ENCODE data around the gene ALAS2.
"Not testable (repeated sequence)": the region's sequence is repeated elsewhere in the genome, so short reads cannot be mapped to it uniquely, and the experiment has no call there.

ALAS2 gene

DNA sequence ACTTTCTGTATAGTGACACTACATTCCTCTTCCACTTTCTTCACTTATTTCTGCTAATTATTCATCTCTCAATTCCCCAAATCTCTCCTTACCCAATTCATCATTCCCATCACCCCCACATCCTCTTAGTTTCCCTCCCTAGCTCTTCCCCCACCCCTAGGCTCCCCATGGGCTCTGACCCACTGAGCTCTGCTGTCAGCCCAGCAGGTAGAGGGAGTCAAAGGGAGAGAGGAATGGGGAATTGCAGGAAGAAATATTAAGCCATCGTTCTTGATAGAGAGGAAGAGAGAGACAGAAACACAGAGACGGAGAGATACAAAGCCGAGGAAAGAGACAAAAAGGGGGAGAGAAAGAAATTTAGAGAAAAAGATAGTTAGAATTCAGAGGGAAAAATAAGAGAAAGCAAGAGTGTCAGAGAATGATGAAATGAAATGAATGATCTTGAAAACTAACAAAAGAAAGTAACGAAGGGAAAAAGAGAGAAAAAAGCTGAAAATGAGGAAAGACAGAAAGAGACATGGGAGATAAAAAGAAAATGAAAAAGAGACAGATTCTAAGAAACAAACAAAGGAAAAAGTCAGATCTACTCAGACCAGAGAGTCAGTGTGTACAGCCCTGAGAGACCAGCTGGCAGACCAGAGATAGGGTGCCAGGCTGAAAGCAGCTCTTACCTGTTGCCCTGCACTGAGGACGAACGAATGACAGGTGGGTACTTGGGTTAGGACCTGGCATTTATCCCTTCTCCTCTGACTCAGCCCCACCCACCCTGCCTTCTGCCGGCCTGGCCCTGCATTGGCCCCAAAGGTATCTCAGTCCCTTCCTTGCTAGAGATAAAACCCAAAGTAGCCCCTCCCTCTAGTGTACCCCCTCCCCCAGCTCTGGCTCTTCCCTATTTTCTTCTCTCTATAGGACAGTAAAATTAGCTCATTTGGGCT, at the start of gene ALAS2:
ALAS2 (minus strand) TSS at position 707 of the 935 bp plus-strand sequence. CDS start 4,977 bp downstream, outside the sequence.
- no peaks in the 10 kb centered on the region for H3K4me1 ChIP-seq (ENCODE audit: control insufficient read depth, insufficient read depth, low read length)

DNA sequence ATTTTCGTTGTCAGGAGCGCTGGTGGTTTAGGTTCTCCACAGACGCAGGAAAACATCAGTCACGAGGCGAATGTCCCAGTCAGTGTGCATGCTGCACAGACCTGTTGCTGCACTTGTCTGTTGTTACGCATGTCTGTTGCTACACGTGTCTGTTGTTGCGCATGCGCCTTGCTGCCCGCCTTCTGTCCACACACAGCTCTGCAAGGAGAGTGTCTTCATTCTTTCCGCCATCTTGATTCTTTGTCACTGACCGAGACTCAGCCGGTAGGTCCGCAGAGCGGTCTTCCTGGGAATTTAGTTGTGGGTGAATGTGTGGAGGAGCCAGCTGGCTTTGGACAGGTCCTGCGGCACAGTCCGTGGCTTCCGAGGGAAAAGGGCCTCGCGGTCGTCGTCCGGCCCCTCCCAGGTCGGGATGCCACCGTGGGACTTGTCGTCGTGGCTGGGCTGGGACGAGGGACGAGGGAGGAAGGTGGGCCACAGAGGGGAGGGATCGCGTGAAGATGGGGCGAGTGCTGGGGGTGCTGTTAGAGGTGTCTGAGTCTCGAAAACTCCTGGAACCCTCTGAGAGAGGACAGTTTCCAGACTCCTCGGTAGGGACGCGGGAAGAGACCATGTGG, 44.2 kb upstream of the ALAS2 start, which contains the start of gene PAGE2B:
PAGE2B (plus strand) TSS at position 180 of the 617 bp plus-strand sequence. CDS start 1,012 bp downstream, outside the sequence.
- Histone ChIP-seq H3K36me3 (ENCODE audit: control insufficient read depth in 2 of 2, insufficient read depth in 2 of 2, low read length in 2 of 2) (no peaks in the 10 kb centered on the region), H3K4me3 (ENCODE audit: low read length in 2 of 2) (no peak within 1 kb of the TSS), H3K4me1 (ENCODE audit: control insufficient read depth, insufficient read depth, low read length) (no peaks in the 10 kb centered on the region), H3K9ac (ENCODE audit: low read length in 2 of 2) (no peak within 1 kb of the TSS), H3K27me3 (ENCODE audit: control insufficient read depth in 1 of 2, insufficient read depth in 2 of 2, low read length in 2 of 2) (peaks cover 0 to 12% of the 10 kb centered on the region in 2 donors), H3K9me3 (ENCODE audit: control insufficient read depth in 2 of 2, low read length in 2 of 2) (no peaks in the 10 kb centered on the region), H3K27ac (ENCODE audit: low read length) (no peak within 1 kb of the TSS)

More for the DNA sequence above, at the start of gene ALAS2:
- H3K4me3 ChIP-seq (ENCODE audit: low read length in 2 of 2) = no peak within 1 kb of the TSS
- no peak within 1 kb of the TSS for H3K9ac ChIP-seq (ENCODE audit: low read length in 2 of 2)
- H3K27ac ChIP-seq (ENCODE audit: low read length) = no peak within 1 kb of the TSS
- peaks cover 0 to 15% of the 10 kb centered on the region in 2 donors for H3K27me3 ChIP-seq (ENCODE audit: control insufficient read depth in 1 of 2, insufficient read depth in 2 of 2, low read length in 2 of 2)
- no peaks in the 10 kb centered on the region for H3K9me3 ChIP-seq (ENCODE audit: control insufficient read depth in 2 of 2, low read length in 2 of 2)
- no peaks in the 10 kb centered on the region for H3K36me3 ChIP-seq (ENCODE audit: control insufficient read depth in 2 of 2, insufficient read depth in 2 of 2, low read length in 2 of 2)

DNA sequence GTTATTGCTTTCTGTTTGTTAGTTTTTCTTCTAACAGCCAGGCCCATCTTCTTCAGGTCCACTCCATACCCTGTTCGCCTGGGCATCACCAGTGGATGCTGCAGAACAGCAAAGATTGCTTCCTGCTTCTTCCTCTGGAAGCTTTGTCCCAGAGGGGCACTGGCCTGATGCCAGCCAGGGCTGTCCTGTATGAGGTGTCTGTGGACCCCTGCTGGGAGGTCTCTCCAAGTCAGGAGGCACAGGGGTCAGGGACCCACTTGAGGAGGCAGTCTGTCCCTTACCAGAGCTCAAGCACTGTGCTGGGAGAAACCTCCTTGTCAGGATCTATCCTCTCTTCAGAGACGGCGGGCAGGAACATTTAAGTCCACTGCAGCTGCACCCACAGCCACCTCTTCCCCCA, 41.5 kb upstream of the ALAS2 start:
- Histone ChIP-seq H3K27ac (ENCODE audit: low read length) (no peak overlapping the region), H3K9me3 (ENCODE audit: control insufficient read depth in 2 of 2, low read length in 2 of 2) (no peaks in the 10 kb centered on the region), H3K4me1 (ENCODE audit: control insufficient read depth, insufficient read depth, low read length) (no peaks in the 10 kb centered on the region), H3K4me3 (ENCODE audit: low read length in 2 of 2) (no peak overlapping the region), H3K27me3 (ENCODE audit: control insufficient read depth in 1 of 2, insufficient read depth in 2 of 2, low read length in 2 of 2) (peaks cover 0 to 12% of the 10 kb centered on the region in 2 donors), H3K9ac (ENCODE audit: low read length in 2 of 2) (no peak overlapping the region), H3K36me3 (ENCODE audit: control insufficient read depth in 2 of 2, insufficient read depth in 2 of 2, low read length in 2 of 2) (no peaks in the 10 kb centered on the region)

GRCh38 chrX:55067180-55067579, 36.4 kb upstream of the ALAS2 start:
- not testable (repeated sequence) for H3K27me3 ChIP-seq (ENCODE audit: control insufficient read depth in 1 of 2, insufficient read depth in 2 of 2, low read length in 2 of 2); H3K27ac ChIP-seq (ENCODE audit: low read length); H3K36me3 ChIP-seq (ENCODE audit: control insufficient read depth in 2 of 2, insufficient read depth in 2 of 2, low read length in 2 of 2); H3K4me3 ChIP-seq (ENCODE audit: low read length in 2 of 2); H3K9ac ChIP-seq (ENCODE audit: low read length in 2 of 2); H3K4me1 ChIP-seq (ENCODE audit: control insufficient read depth, insufficient read depth, low read length); H3K9me3 ChIP-seq (ENCODE audit: control insufficient read depth in 2 of 2, low read length in 2 of 2)

GRCh38 chrX:55057675-55058249, 27.0 kb upstream of the ALAS2 start:
- Histone ChIP-seq H3K4me1 (ENCODE audit: control insufficient read depth, insufficient read depth, low read length) (no peaks in the 10 kb centered on the region), H3K36me3 (ENCODE audit: control insufficient read depth in 2 of 2, insufficient read depth in 2 of 2, low read length in 2 of 2) (no peaks in the 10 kb centered on the region), H3K27ac (ENCODE audit: low read length) (no peak overlapping the region), H3K9me3 (ENCODE audit: control insufficient read depth in 2 of 2, low read length in 2 of 2) (no peaks in the 10 kb centered on the region), H3K9ac (ENCODE audit: low read length in 2 of 2) (no peak overlapping the region), H3K27me3 (ENCODE audit: control insufficient read depth in 1 of 2, insufficient read depth in 2 of 2, low read length in 2 of 2) (peaks cover 0 to 3% of the 10 kb centered on the region in 2 donors), H3K4me3 (ENCODE audit: low read length in 2 of 2) (peak overlapping the region; percentile 4 to 49)

DNA sequence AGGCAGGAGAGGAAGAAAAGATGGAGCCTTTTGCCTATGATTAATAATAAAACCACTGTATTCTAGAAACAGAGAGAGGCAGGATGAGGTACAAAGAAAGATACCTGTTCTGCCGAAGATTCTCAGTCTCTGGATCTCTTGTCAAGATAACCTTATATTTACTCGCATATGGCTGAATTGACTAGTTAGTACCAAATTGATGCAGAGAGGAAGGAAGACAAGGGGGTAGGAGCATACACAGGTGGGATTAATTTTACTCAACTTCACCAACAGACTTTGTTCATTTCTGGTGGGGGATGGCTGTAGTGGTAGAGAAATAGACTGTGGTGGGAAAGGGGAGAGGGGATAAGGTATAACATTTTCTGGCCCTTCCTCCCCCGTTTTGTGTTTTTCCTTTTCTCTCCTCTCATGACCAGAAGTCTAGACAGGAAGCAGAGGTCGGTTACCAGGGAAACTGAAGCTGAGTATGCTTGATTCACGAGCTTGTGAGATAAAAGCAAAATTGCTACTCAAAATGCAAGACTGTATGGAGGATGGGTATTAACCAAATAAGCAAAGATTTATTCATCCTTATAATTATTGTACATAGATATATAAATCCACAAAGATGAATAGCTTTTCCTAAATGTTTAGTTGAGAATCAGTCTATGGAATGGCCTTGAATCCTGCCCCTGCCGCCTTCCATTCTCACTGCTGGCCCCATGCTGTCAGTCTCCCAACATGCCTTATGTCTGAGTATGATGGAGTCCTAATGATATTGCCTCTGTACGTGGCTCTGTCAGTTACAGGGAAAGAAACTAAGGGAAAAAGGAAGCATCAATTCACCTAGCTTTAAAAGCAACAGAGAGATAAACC, 26.3 kb upstream of the ALAS2 start:
- no peaks in the 10 kb centered on the region for H3K4me1 ChIP-seq (ENCODE audit: control insufficient read depth, insufficient read depth, low read length)
- peaks cover 0 to 3% of the 10 kb centered on the region in 2 donors for H3K27me3 ChIP-seq (ENCODE audit: control insufficient read depth in 1 of 2, insufficient read depth in 2 of 2, low read length in 2 of 2)
- H3K4me3 ChIP-seq (ENCODE audit: low read length in 2 of 2) = peak overlapping the region; percentile 4 to 49
- H3K9me3 ChIP-seq (ENCODE audit: control insufficient read depth in 2 of 2, low read length in 2 of 2) = no peaks in the 10 kb centered on the region
- no peak overlapping the region for H3K27ac ChIP-seq (ENCODE audit: low read length)
- H3K9ac ChIP-seq (ENCODE audit: low read length in 2 of 2) = no peak overlapping the region
- H3K36me3 ChIP-seq (ENCODE audit: control insufficient read depth in 2 of 2, insufficient read depth in 2 of 2, low read length in 2 of 2) = no peaks in the 10 kb centered on the region

DNA sequence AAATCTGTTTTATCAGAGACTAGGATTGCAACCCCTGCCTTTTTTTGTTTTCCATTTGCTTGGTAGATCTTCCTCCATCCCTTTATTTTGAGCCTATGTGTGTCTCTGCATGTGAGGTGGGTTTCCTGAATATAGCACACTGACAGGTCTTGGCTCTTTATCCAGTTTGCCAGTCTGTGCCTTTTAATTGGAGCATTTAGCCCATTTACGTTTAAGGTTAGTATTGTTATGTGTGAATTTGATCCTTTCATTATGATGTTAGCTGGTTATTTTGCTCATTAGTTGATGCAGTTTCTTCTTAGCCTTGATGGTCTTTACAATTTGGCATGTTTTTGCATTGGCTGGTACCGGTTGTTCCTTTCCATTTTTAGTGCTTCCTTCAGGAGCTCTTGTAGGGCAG, 19.8 kb upstream of the ALAS2 start:
- H3K9ac ChIP-seq (ENCODE audit: low read length in 2 of 2); H3K4me1 ChIP-seq (ENCODE audit: control insufficient read depth, insufficient read depth, low read length); H3K27ac ChIP-seq (ENCODE audit: low read length); H3K4me3 ChIP-seq (ENCODE audit: low read length in 2 of 2); H3K9me3 ChIP-seq (ENCODE audit: control insufficient read depth in 2 of 2, low read length in 2 of 2); H3K36me3 ChIP-seq (ENCODE audit: control insufficient read depth in 2 of 2, insufficient read depth in 2 of 2, low read length in 2 of 2); H3K27me3 ChIP-seq (ENCODE audit: control insufficient read depth in 1 of 2, insufficient read depth in 2 of 2, low read length in 2 of 2): not testable (repeated sequence)

DNA sequence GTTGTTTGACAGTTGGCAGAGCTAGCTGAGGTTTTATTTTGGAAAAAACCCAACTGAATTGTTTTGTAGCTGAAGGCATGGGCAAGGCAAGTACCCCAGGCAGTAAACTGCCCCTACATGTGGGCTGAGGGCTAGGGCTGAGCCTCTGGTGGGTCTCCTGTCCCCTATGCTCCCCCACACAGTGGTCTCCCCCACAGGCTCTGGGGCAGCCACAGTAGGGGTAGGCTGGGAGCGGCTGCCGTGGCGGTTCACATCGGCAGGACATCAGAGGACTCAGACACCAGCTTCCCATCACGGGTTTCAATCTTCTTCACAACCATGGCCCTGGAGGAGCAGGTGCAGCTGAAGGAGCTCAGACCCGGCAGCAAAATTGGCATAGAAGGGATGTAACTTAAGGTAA, 10.7 kb upstream of the ALAS2 start:
- no peaks in the 10 kb centered on the region for H3K36me3 ChIP-seq (ENCODE audit: control insufficient read depth in 2 of 2, insufficient read depth in 2 of 2, low read length in 2 of 2)
- no peaks in the 10 kb centered on the region for H3K4me1 ChIP-seq (ENCODE audit: control insufficient read depth, insufficient read depth, low read length)
- no peaks in the 10 kb centered on the region for H3K27me3 ChIP-seq (ENCODE audit: control insufficient read depth in 1 of 2, insufficient read depth in 2 of 2, low read length in 2 of 2)
- H3K9ac ChIP-seq (ENCODE audit: low read length in 2 of 2) = no peak overlapping the region
- H3K4me3 ChIP-seq (ENCODE audit: low read length in 2 of 2) = no peak overlapping the region
- H3K27ac ChIP-seq (ENCODE audit: low read length) = no peak overlapping the region
- H3K9me3 ChIP-seq (ENCODE audit: control insufficient read depth in 2 of 2, low read length in 2 of 2) = no peaks in the 10 kb centered on the region

DNA sequence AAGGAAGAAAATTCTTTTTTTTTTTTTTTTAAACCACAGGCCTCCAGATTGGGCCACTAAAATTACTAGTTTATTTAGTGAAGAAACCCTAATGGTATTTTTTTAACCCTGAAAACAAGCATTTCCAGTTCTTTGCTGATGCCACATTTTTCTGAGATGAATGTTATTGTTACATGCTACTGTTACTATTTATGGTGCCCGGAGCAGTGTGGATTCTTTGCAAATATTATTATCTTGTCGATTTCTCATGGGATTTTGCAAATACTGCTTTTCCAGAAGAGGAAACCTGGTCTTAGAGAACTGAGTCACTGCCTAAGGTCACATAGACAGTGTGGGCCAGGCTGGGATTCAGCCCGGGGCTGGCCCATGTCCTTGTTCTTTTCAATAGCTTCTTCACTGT, 8.7 kb upstream of the ALAS2 start:
- H3K27ac ChIP-seq (ENCODE audit: low read length) = no peak overlapping the region
- no peaks in the 10 kb centered on the region for H3K36me3 ChIP-seq (ENCODE audit: control insufficient read depth in 2 of 2, insufficient read depth in 2 of 2, low read length in 2 of 2)
- H3K27me3 ChIP-seq (ENCODE audit: control insufficient read depth in 1 of 2, insufficient read depth in 2 of 2, low read length in 2 of 2) = no peaks in the 10 kb centered on the region
- no peaks in the 10 kb centered on the region for H3K9me3 ChIP-seq (ENCODE audit: control insufficient read depth in 2 of 2, low read length in 2 of 2)
- H3K9ac ChIP-seq (ENCODE audit: low read length in 2 of 2) = no peak overlapping the region
- H3K4me3 ChIP-seq (ENCODE audit: low read length in 2 of 2) = no peak overlapping the region
- H3K4me1 ChIP-seq (ENCODE audit: control insufficient read depth, insufficient read depth, low read length) = no peaks in the 10 kb centered on the region

DNA sequence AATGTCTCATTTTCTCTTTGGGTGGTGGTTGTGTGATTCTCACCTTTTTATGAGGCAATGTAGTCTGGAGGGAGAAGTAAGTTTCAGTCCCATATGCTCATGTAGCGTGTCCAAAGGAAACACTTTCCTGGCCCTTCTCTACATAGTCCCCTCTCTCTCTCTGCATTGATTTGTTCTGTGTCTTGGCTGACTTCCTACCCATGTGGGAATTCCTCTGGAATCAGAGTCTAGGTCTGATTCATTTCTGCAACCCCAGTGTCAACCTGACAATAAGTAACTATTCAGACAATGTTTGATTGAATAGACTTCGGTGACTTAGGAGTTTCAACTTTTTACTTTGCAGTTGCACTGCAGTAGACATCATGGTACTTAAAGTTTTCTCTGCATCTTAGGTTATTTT, 2.7 kb upstream of the ALAS2 start:
- Histone ChIP-seq H3K9ac (ENCODE audit: low read length in 2 of 2) (no peak overlapping the region), H3K4me3 (ENCODE audit: low read length in 2 of 2) (no peak overlapping the region), H3K27ac (ENCODE audit: low read length) (no peak overlapping the region), H3K4me1 (ENCODE audit: control insufficient read depth, insufficient read depth, low read length) (no peaks in the 10 kb centered on the region), H3K36me3 (ENCODE audit: control insufficient read depth in 2 of 2, insufficient read depth in 2 of 2, low read length in 2 of 2) (no peaks in the 10 kb centered on the region), H3K27me3 (ENCODE audit: control insufficient read depth in 1 of 2, insufficient read depth in 2 of 2, low read length in 2 of 2) (peaks cover 0 to 5% of the 10 kb centered on the region in 2 donors), H3K9me3 (ENCODE audit: control insufficient read depth in 2 of 2, low read length in 2 of 2) (no peaks in the 10 kb centered on the region)
